Measurements from ENCODE around the gene NBAS. TPM values are rescaled to one million over a fixed set of nuclear protein-coding genes. Genes with fewer than 3 reads are reported as not detected.
"Not testable (repeated sequence)": the region's sequence is repeated elsewhere in the genome, so short reads cannot be mapped to it uniquely, and the experiment has no call there.

Gene NBAS
- total and polyA plus RNA-seq, 9 donors = 25.8 to 48.9 (median 43.4) TPM

DNA sequence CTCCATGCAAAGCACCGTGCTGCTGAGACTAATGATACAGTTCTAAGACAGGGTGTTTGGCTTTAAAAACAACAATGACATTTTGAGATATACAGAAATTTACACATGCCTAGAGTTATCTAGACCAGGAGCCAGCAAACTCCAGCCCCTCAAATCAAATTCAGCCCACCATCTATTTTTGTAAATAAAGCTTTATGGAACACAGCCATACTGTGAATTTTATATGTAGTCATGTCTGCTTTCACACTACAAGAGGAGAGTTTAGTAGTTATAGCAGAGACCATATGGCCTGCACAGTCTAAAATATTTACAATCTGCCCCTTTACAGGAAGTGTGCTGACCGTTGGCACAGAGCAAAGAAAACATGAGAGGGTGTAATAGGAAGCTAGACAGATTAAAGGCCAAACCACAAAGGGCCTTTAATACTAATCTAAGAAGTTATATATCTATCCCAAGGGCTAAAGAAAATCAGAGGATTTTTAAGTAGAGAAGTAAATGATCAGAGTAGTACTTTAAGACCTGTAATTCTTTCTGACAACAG lies 39.4 kb downstream of the NBAS start:
- no peak for DNase-seq
- no peaks in the 10 kb centered on the region for H3K9me3 ChIP-seq
- H3K4me1 ChIP-seq (ENCODE audit: insufficient read depth) = no peaks in the 10 kb centered on the region
- intact Hi-C loops (cut with DNase I) = no loop called here
- no peaks in the 10 kb centered on the region for H3K36me3 ChIP-seq
- TF ChIP-seq EP300 (IDR thresholded peaks at IDR 0.05) (no peak), POLR2A (IDR thresholded peaks at IDR 0.05) (no peak)
- TF ChIP-seq, protein P1, sequence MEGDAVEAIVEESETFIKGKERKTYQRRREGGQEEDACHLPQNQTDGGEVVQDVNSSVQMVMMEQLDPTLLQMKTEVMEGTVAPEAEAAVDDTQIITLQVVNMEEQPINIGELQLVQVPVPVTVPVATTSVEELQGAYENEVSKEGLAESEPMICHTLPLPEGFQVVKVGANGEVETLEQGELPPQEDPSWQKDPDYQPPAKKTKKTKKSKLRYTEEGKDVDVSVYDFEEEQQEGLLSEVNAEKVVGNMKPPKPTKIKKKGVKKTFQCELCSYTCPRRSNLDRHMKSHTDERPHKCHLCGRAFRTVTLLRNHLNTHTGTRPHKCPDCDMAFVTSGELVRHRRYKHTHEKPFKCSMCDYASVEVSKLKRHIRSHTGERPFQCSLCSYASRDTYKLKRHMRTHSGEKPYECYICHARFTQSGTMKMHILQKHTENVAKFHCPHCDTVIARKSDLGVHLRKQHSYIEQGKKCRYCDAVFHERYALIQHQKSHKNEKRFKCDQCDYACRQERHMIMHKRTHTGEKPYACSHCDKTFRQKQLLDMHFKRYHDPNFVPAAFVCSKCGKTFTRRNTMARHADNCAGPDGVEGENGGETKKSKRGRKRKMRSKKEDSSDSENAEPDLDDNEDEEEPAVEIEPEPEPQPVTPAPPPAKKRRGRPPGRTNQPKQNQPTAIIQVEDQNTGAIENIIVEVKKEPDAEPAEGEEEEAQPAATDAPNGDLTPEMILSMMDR (IDR thresholded peaks at IDR 0.05) = no peak
- no peak overlapping the region for H3K27ac ChIP-seq
- H3K4me3 ChIP-seq = no peak overlapping the region
- no peaks in the 10 kb centered on the region for H3K27me3 ChIP-seq
- WGBS, 3 donors = 61 to 64% (median 62%) methylated on average over 2 of the region's 2 CpGs

- H3K27me3 ChIP-seq = no peaks in the 10 kb centered on the region
- intact Hi-C loops (cut with DNase I) = no loop called here
- no peak overlapping the region for H3K4me3 ChIP-seq
- no peak overlapping the region for H3K27ac ChIP-seq
- no peaks in the 10 kb centered on the region for H3K9me3 ChIP-seq
- 96 to 99% (median 99%) methylated on average over 5 of the region's 5 CpGs for WGBS, 3 donors
- no peak for DNase-seq
- TF ChIP-seq EP300 (IDR thresholded peaks at IDR 0.05) (no peak), POLR2A (IDR thresholded peaks at IDR 0.05) (no peak)
- TF ChIP-seq, protein P1 (IDR thresholded peaks at IDR 0.05) = no peak
- no peaks in the 10 kb centered on the region for H3K4me1 ChIP-seq (ENCODE audit: insufficient read depth)
- no peaks in the 10 kb centered on the region for H3K36me3 ChIP-seq
Observed at GRCh38 chr2:15520346-15520745, 40.8 kb downstream of the NBAS start.

DNA sequence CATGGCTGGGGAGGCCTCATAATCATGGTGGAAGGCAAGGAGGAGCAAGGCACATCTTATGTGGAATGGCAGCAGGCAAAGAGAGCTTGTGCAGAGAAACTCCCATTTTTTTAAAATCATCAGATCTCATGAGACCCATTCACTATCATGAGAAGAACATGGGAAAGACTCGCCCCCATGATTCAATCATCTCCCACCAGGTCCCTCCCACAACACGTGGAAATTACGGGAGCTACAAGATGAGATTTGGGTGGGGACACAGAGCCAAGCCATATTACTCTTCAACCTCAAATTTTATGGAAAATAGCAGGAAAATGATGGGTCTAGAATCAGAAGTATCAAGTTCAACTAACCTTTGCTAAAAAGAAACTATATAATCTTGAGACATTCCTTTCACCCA lies 42.4 kb downstream of the NBAS start:
- H3K9me3 ChIP-seq; H3K4me3 ChIP-seq; H3K36me3 ChIP-seq; H3K27ac ChIP-seq; intact Hi-C loops (cut with DNase I); H3K4me1 ChIP-seq (ENCODE audit: insufficient read depth); H3K27me3 ChIP-seq; DNase-seq: not testable (repeated sequence)
- WGBS, 3 donors = 92 to 97% (median 96%) methylated on average over 3 of the region's 3 CpGs

GRCh38 chr2:15517793-15518192 lies 43.3 kb downstream of the NBAS start:
- no peaks in the 10 kb centered on the region for H3K27me3 ChIP-seq
- 84 to 93% (median 90%) methylated on average over 2 of the region's 2 CpGs for WGBS, 3 donors
- H3K4me1 ChIP-seq (ENCODE audit: insufficient read depth) = no peaks in the 10 kb centered on the region
- TF ChIP-seq POLR2A (IDR thresholded peaks at IDR 0.05) = no peak
- TF ChIP-seq, protein P1 (IDR thresholded peaks at IDR 0.05) = no peak
- TF ChIP-seq EP300 (IDR thresholded peaks at IDR 0.05) = no peak
- intact Hi-C loops (cut with DNase I) = no loop called here
- no peak overlapping the region for H3K4me3 ChIP-seq
- H3K36me3 ChIP-seq = no peaks in the 10 kb centered on the region
- DNase-seq = no peak
- no peak overlapping the region for H3K27ac ChIP-seq
- H3K9me3 ChIP-seq = no peaks in the 10 kb centered on the region

GRCh38 chr2:15511686-15512085 lies 49.4 kb downstream of the NBAS start:
- H3K9me3 ChIP-seq = no peaks in the 10 kb centered on the region
- H3K36me3 ChIP-seq = no peaks in the 10 kb centered on the region
- no peaks in the 10 kb centered on the region for H3K4me1 ChIP-seq (ENCODE audit: insufficient read depth)
- WGBS, 3 donors = 87 to 97% (median 88%) methylated on average over 1 of the region's 1 CpG
- intact Hi-C loops (cut with DNase I) = no loop called here
- no peak for DNase-seq
- no peak overlapping the region for H3K4me3 ChIP-seq
- TF ChIP-seq POLR2A (IDR thresholded peaks at IDR 0.05) = no peak
- TF ChIP-seq, protein P1 (IDR thresholded peaks at IDR 0.05) = no peak
- no peak for TF ChIP-seq EP300 (IDR thresholded peaks at IDR 0.05)
- H3K27me3 ChIP-seq = no peaks in the 10 kb centered on the region
- no peak overlapping the region for H3K27ac ChIP-seq

Measured in ovary (tissue), 9 donors.